ENCODE measurements around the gene CSF3R.

CSF3R gene

DNA sequence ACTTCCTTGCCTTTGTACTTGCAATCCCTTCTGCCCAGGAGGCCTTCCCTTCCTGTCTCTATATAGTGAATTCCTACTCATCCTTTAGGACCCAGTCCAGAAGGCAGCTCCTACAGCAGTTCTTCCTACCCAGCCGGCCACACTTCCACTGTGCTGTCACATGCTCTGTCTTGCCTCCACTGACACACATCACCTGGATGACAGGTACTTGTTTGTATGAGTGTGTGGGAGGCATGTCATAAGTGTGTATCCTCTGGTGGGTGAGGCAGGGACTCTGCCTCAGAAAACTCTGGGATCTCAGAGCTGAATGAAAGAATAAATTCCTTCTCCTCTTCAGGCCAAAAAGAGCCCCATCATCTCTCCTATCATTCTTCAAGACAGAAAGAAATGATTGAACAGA lies 27.3 kb downstream of the CSF3R start:
- no peak for DNase-seq

- DNase-seq, result no peak
Measured at GRCh38 chr1:36453600-36454388, 28.9 kb downstream of the CSF3R start.

- no peak for DNase-seq
Measured at GRCh38 chr1:36453051-36453450, 29.7 kb downstream of the CSF3R start.

DNA sequence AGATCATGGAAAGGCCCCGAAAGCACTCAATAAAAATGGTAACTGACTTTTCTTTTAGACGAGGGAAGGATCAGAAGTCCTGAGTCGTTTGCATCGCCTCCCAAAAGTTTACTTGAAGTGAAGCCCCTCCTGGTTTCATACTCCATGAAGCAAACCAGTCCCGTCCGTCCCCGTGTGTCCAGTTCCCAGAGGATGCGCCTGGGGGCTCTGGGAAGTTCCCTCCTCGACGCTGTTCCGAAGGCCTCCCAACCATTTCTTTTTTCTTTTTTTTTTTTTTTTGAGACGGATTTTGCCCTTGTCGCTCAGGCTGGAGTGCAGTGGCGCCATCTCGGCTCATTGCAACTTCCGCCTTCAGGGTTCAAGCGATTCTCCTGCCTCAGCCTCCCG lies 31.8 kb downstream of the CSF3R start:
- no peak for DNase-seq

DNA sequence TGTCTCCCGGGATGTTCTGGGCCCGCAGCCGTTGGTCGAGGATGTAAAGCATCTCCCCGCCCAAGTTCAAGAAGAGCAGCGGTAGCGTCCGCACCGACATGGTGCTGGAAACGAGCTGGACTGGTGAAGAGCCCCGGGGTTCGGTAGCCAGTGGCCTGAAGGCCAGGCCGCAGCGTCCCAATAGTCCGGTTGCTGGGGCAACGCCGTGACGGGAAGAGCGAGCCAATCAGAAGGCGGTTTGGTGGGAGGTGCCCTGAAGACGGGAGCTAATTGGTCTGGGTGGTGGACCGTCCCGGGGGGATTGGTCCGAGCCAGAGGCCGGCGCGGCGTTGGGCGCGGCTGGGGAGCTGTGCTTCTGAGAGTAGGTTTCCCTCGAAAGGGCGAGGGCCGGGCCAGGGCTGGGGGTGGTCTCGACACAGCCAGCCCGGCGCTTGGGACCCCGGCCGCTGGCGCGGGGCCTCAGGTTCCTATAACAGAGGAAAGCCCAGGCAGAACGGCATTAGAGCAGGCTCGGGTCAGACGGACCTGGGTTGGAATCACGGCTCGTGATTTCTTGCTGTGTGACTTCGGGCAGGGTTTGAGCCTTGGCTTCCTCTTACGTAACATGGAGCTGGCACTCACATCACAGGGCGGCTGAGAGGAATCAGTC lies 32.3 kb downstream of the CSF3R start, which contains the start of gene OSCP1:
TSS of gene OSCP1 (minus strand) at position 182 of the 649 bp plus-strand sequence. CDS start at position 100, 82 bp downstream.
- DNase-seq, result peak; percentile 95

- DNase-seq, result no peak
Measured at GRCh38 chr1:36448530-36449056, 34.1 kb downstream of the CSF3R start.

- DNase-seq, result no peak
Measured at GRCh38 chr1:36447450-36447849, 35.3 kb downstream of the CSF3R start.

- DNase-seq, result no peak
Measured at GRCh38 chr1:36446746-36447145, 36.0 kb downstream of the CSF3R start.

DNA sequence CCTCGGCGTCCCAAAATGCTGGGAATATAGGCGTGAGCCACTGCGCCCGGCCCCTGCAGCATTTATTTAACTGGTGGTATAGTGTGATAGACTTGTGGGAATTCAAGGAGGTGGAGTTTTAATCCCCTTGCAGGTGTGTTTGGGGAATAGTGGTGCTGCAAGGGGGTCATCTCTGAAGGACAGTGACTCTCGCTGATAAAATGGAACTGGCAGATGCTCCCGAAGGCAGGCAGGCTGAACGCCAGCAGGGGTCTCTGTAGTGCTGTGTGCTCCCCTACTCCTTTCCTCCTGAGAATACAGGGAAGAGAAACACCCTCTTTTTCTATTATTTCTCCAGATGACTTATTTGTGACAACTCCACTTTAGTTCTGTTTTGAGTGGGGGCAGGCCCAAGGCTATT lies 36.4 kb downstream of the CSF3R start:
- no peak for DNase-seq

GRCh38 chr1:36443297-36443696 lies 39.4 kb downstream of the CSF3R start:
- DNase-seq, result no peak

- DNase-seq, result no peak
Measured at GRCh38 chr1:36442337-36442736, 40.4 kb downstream of the CSF3R start.

- no peak for DNase-seq
Measured at GRCh38 chr1:36440646-36441045, 42.1 kb downstream of the CSF3R start.

DNA sequence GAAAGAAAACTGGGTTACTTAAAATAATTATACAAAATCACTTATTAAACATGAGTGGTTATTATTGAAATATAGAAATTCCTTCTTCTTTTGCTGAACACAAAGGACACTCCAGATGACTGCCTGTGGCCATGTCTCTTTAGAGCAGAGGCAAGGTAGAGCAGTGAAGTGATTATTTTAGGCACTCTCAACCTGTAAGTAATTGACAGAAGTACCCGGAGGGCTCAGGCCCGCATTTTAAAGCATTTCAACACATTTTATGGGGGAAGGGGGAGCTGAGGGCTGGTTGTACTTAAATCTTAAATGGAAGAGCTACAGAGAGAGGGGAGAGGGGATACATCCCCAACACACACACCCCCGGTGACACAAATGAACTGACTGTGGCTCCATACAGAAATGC lies 42.7 kb downstream of the CSF3R start:
- DNase-seq, result no peak

DNA sequence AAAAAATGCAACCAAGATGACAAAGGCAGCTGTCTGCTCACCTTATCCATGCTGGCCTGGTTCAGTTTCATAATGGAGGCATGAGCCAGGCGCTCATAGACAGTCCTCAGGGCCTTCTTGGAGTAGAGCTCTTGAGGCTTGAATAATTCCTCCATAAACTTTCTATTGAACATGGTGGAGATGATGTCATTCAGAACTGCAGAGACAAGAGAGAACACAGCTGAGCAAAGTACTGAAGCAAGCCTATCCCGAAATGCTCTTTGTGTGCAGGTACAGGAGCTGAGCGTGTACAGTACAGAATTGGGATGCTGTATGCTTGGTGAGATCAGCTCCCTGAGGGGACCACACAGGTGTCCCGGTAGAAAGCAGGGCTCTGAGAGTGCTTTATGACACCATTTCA lies 44.0 kb downstream of the CSF3R start:
- no peak for DNase-seq

- DNase-seq, result no peak
Measured at GRCh38 chr1:36436821-36437220, 45.9 kb downstream of the CSF3R start.

DNA sequence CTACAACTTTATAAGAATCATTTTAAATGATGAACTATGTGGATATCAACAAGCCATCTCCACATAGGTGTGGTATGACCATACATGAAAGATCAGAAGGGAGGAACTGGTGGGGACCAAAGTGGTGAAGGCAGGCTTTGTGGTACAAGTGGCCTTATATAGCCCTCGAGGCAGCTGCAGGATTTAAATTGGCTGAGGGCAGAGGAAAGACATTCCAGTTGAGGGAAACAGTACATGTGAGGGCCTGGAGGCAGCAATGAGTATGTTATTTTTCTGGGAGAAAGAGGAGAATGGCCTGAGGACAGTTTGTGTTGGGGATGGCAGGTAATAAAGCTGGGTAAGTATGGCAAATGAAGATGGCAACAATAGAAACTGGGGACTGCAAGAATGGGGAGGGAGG lies 49.6 kb downstream of the CSF3R start:
- no peak for DNase-seq

GRCh38 chr1:36432616-36433015 lies 50.1 kb downstream of the CSF3R start:
- no peak for DNase-seq

DNA sequence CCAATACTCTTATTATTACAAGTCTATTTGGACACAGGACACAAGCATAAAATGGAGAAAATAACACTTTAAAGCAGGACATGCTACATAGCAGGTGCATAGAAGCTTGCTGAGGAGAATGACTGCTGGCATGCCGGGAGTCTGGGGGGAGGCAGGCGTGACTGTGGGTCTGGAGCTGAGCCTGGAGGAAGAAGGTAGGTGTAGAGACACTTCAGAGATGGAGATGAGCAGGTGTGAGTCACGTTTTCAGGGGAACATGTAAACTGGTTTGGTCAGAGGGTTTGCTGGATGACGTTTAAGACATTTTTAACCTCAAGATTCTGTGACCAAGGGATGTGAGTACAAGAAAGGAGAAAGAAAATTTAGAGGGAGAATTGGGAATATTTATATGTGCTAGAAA lies 56.9 kb downstream of the CSF3R start:
- DNase-seq, result no peak

DNA sequence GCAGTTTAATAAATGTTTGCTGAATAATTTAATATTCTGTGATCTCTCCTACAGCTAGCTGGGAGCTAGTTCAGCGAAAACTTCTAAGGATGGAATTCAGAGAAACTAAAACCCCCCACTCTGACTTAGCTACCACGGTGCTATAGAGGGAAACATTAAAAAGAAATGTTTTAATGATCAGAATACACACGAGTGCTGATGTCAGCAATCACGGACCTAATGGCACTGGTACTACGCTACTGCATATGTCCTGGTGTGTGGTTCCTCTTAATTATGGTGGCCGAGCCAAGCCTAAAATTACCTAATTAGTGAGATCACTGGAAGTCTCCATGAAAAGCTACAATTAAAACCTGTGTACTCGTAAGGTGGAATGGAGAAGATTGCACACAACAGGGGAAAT lies 61.1 kb downstream of the CSF3R start:
- DNase-seq, result no peak

DNA sequence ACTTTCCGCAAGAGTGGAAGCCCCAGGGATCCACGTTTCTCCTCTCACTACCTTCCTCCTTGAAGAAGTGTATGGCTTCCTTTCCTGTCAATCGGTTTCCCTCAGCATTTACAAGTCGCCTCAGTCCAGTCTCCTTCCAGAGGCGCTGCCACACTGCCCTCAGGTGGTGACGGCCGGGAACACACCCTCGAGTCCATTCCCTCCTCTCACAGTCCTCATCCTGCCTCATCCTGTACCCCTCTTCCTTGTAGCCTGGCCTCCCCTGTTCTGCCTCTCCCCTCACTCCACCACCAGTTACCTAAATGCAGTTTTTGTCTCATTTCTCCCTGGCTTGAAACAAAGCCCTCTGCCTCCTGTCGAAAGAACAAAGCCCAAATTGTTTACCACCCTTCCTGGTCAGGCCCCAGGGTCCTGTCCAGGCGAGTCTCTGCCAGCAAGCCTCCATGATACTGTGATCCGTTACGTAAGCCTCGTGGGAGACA lies 61.8 kb downstream of the CSF3R start:
- DNase-seq, result peak; percentile 83

- DNase-seq, result no peak
Measured at GRCh38 chr1:36420409-36420808, 62.3 kb downstream of the CSF3R start.

DNA sequence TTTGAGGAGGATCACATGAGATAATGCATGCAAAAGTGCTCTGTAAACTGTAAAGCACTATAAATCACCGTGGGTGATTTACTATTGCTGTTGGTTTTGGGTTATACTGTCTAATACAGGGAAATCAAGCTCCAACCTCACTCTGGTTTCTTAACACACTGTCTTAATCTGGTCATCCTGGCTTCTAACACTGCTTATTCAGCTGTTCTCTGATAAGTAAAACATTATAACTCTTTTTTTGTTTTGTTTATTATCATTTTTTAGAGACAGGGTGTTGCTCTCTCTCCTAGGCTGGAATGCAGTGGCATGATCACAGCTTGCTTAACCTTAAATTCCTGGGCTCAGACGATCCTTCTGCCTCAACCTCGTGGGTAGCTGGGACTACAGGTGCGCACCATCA lies 63.1 kb downstream of the CSF3R start:
- no peak for DNase-seq

- DNase-seq, result no peak
Measured at GRCh38 chr1:36419140-36419539, 63.6 kb downstream of the CSF3R start.

DNA sequence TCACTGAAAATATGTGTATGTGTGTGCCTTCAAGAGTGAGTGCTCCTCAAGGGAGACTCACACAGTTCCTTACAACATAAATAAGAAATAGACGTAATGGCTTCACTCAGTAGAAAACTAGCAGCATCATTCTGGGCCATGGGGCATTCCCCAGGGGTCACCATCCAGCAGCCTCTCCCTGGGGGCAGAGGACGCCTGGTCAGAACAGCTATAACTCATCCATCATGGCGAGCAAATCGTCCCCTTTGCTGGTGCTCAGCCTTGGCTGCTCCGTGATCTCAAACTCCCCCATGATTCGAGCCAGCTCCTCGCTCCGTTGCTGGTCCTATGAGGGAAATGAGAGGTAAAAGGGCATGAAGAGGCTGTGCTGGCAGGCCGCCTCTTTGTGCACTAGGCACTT lies 64.8 kb downstream of the CSF3R start:
- no peak for DNase-seq
